NCI-H748 (cell line): ENCODE measurements around the gene CSTPP1.
"Not testable (repeated sequence)": the region's sequence is repeated elsewhere in the genome, so short reads cannot be mapped to it uniquely, and the experiment has no call there.

Source experiments
- DNase-seq: peaks from one replicate; lab custom pipeline; 2025; ENCODE audit not compliant: unreplicated experiment; lab: John Stamatoyannopoulos, UW

The CSTPP1 gene

DNA sequence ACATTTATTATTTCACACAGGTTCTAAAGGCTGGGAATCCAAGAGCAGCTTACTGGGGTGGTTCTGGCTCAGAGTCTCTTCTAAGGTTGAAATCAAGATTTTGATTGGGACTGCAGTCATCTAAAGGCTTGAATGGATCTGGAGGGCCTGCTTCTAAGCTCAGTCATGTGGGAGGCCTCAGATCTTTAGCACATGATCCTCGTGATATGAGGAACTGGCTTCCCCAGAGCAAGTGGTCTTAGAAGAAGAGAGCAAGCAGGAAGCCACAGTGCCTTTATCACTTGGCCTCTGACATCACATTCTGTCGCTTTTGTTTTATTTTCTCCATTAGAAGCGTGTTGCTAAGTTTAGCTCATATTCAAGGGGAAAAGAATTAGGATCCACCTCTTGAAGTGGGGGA lies 151.2 kb downstream of the CSTPP1 start:
- no peak for DNase-seq

DNA sequence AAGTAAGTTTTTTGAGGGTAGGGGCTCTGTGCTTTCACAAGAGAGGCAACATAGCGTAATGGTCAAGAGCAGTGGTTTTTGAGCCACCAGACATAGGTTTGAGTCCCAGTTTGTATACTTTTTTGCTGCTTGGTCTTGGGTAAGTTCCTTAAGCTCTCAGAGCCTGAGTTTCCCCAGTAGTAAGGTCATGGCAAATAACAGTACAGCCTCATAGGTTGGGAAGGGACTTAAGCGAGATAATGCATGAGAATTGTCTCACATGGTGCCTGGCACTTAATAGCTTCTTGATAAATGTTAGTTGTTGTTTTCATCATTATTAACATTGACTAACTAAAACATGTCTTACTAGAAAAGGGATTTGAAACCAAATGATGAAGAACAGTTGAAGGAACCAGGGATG lies 157.0 kb downstream of the CSTPP1 start:
- DNase-seq, result no peak

DNA sequence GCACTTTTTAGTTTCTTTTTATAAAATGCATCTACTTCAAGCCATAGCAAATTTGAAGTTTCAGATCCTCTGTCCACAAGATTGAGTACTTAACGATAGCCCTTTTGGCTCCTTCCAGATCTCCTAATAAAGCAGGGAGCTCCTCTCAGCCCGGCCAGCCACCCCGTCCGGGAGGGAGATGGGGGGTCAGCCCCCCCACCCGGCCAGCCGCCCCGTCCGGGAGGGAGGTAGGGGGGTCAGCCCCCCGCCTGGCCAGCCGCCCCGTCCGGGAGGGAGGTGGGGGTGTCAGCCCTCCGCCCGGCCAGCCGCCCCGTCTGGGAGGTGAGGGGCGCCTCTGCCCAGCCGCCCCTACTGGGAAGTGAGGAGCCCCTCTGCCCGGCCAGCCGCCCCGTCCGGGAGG lies 160.3 kb downstream of the CSTPP1 start:
- DNase-seq, result not testable (repeated sequence)

- DNase-seq, result not testable (repeated sequence)
These were observed 161.7 kb downstream of the CSTPP1 start for GRCh38 chr11:47098223-47098622.

GRCh38 chr11:47099214-47099917 lies 162.8 kb downstream of the CSTPP1 start:
- peak; percentile 91 for DNase-seq

- no peak for DNase-seq
These were observed 163.4 kb downstream of the CSTPP1 start for GRCh38 chr11:47099918-47100315.

- DNase-seq, result no peak
These were observed 164.8 kb downstream of the CSTPP1 start for GRCh38 chr11:47101406-47101805.

- DNase-seq, result peak; percentile 31
These were observed 167.8 kb downstream of the CSTPP1 start for GRCh38 chr11:47104261-47104950.

DNA sequence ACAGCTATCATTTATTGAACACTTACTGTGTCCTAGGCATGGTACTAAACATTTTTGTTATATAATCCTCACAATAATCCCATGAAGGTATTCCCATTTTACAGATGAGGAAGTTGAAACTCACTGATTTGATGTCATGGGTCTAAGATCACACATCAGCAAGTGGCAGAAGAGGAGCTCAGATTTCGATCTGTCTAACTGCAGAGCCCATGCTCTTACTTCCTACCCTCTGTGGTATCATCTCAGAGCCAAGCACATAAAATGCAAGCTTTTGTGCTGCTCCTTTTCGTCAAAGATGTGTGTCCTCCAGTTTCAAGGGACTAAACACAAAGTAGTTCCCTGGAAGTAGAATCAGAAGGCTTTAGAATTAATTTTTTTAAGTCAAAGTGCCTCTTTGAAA lies 169.0 kb downstream of the CSTPP1 start:
- no peak for DNase-seq

- no peak for DNase-seq
These were observed 169.4 kb downstream of the CSTPP1 start for GRCh38 chr11:47105974-47106373.

DNA sequence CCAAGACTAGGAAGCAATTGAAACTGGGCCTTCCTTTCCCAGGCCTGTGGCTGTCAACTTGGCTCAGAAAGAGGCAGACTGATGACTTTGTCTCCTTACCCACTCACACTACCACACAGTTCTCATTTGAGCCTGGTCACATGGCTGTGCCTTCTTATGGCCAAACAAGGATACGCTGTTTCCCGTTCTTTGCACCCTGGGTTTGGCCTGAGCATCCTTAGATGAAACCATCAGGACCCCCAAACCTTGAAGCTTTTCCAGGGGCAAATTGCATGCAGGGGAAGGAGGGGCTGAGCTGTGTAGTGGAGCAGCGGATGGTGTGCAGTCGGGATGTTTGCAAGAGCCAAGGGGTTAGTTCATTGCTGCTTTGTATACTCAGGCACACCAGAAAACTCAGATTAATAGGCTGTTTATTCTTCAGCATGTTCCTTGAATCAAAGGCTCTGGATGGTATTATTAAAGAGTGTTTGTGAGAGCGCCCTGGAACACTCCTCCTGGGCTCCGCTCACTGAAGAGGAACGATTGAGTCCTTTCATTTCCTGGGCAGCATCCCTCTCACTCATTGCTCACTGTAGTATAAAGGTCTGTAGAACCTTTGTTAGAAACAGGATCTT lies 170.3 kb downstream of the CSTPP1 start:
- peak; percentile 79 for DNase-seq

GRCh38 chr11:47107744-47108143 lies 171.2 kb downstream of the CSTPP1 start:
- DNase-seq, result no peak

GRCh38 chr11:47108214-47108613 lies 171.7 kb downstream of the CSTPP1 start:
- no peak for DNase-seq

DNA sequence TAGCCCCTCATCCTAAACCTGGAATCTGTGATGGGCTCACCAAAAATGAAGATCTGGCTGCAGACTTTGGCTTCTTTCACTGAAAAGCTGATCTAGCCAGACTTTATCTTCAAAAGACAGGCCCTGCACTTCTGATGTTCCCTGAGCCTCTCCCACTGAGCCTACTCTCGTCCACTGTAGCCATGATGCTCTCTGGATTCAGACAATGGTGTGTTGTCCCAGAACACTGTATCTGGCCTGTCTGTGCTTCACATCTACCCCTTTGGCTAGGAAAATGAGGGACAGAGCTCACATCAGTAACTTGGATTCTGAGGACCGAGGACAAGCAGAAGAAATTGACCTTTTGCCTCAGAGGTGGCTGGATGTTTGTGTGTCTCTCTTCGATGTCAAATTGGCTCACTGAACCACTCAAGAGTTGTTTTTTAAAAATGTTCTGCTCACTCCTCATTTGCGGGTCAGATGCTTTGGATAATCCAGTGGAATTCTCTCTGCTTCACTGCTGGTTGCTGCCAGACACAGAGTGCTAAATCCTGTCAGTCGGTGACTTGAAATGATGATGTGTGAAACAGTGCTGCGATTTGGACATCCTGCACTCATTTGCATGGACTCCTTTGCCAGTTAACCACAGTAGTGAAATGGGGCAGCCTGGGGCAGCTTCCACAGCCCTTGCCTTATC lies 172.6 kb downstream of the CSTPP1 start:
- DNase-seq, result no peak

DNA sequence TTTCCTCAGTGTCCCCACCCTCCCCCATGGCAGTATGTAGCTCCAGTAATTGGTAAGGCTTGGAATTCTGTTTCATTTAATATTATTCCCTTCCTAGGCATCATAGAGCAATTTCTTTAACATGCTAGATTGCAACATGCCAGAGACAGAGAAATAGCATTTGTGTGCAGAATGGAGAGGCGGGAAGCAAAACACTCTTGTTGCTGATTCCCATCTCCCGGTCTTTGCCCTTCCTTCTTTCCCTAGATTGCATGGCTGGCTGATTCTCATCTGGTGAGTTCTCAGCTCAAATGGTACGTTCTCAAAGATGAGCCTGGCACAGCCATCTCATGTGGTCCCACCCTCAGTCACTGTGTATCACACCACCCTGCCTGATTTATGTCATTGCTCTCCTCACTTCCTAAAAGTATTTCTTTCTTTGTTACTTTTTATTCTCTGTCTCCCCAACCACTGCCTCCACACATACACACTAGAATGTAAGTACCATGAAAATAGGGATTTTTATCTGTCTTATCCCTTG lies 173.2 kb downstream of the CSTPP1 start:
- DNase-seq, result no peak

DNA sequence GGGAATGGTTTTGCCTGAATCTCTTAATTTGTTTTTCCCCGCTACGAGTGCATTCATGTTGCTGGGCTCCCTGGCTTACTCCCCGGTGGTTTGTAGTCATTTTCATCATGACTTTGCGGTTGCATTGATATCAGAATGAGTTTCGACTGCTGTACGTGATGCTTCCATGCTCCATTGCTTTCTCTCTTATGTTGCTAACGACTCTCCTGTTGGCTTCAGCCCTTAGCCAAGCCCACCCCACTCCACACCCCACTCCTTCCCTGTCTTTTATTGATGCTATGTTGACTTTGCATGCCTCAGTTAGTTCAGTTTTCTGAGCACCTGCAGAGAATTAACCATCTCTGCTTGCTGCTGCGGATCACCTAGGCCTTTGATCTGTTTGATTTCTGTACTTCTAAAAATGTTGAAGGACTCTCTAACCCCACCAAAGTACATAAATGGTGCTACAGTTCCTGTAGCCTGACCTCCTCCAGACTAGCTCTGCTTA lies 174.8 kb downstream of the CSTPP1 start:
- peak; percentile 96 for DNase-seq

DNA sequence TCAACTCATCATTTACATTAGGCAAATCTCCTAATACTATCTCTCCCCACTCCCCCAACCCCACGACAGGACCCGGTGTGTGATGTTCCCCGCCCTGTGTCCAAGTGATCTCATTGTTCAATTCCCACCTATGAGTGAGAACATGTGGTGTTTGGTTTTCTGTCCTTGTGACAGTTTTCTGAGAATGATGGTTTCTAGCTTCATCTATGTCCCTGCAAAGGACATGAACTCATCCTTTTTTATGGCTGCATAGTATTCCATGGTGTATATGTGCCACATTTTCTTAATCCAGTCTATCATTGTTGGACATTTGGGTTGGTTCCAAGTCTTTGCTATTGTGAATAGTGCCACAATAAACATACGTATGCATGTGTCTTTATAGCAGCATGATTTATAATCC lies 176.4 kb downstream of the CSTPP1 start:
- not testable (repeated sequence) for DNase-seq

GRCh38 chr11:47118958-47119688 lies 182.6 kb downstream of the CSTPP1 start:
- DNase-seq, result peak; percentile 98

- no peak for DNase-seq
These were observed 184.5 kb downstream of the CSTPP1 start for GRCh38 chr11:47121056-47121455.

- no peak for DNase-seq
These were observed 185.2 kb downstream of the CSTPP1 start for GRCh38 chr11:47121731-47122130.

DNA sequence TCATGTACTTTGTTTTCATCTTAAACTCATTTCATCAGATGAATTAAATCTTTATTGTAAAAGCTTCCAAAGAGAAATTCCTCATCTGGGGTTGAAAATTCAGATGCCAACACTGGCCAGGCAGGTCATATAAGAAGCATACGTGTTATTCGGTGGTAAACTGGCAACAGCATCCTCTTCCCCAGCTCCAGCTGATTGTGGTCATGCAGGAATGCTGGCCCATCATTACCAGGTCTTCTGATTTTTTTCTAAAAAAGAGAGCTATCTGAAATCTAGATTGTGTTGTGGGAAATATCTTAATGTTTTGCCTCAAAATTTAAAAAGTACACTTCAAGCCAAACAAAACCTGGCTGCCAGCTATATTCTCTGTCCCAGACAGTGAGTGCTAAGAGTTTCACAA lies 186.5 kb downstream of the CSTPP1 start:
- no peak for DNase-seq
